ENCODE data around the gene PAK4.

- TF ChIP-seq CTCF (IDR thresholded peaks at IDR 0.05; ENCODE audit: insufficient read depth, low read length, poor library complexity, severe bottlenecking) (no peak), EZH2phosphoT487 (conservative IDR thresholded peaks at IDR 0.05; ENCODE audit: low read length) (no peak)
Measured at GRCh38 chr19:39223703-39224279, 98.2 kb downstream of the PAK4 start.

Measured in SU-DHL-6 (cell line).